Ishikawa (cell line): ENCODE results near the gene TRAF4.

Experiments used
- CEBPB ChIP-seq: IDR thresholded peaks from 2 replicates; pipeline ENCODE4 v1.6.1; 2012
- EGR1 ChIP-seq: IDR thresholded peaks from 2 replicates; pipeline ENCODE4 v1.6.1; 2012
- EP300 ChIP-seq: IDR thresholded peaks from 2 replicates; pipeline ENCODE4 v1.6.1; 2012; ENCODE audit warnings: borderline replicate concordance
- FOXM1 ChIP-seq: IDR thresholded peaks from 2 replicates; pipeline ENCODE4 v1.6.1; 2012; ENCODE audit warnings: low read depth, borderline replicate concordance
- MAX ChIP-seq: IDR thresholded peaks from 2 replicates; pipeline ENCODE4 v1.6.1; 2012
- NFIC ChIP-seq: IDR thresholded peaks from 2 replicates; pipeline ENCODE4 v1.6.1; 2012
- TAF1 ChIP-seq: IDR thresholded peaks from 2 replicates; pipeline ENCODE4 v1.6.1; 2012; ENCODE audit warnings: low read depth, mild to moderate bottlenecking
- TCF12 ChIP-seq: IDR thresholded peaks from 2 replicates; pipeline ENCODE4 v1.6.1; 2012; ENCODE audit warnings: low read depth
- TEAD4 ChIP-seq: IDR thresholded peaks from 2 replicates; pipeline ENCODE4 v1.6.1; 2012
- ZBTB7A ChIP-seq: IDR thresholded peaks from 2 replicates; pipeline ENCODE4 v1.6.1; 2012; ENCODE audit warnings: low read depth
- TF ChIP-seq, protein P1 (sequence below): IDR thresholded peaks from 2 replicates; pipeline ENCODE4 v1.6.1; 2012; ENCODE audit warnings: low read depth, mild to moderate bottlenecking
- TF ChIP-seq, protein P2 (sequence below): IDR thresholded peaks from 2 replicates; pipeline ENCODE4 v1.6.1; 2012

DNA sequence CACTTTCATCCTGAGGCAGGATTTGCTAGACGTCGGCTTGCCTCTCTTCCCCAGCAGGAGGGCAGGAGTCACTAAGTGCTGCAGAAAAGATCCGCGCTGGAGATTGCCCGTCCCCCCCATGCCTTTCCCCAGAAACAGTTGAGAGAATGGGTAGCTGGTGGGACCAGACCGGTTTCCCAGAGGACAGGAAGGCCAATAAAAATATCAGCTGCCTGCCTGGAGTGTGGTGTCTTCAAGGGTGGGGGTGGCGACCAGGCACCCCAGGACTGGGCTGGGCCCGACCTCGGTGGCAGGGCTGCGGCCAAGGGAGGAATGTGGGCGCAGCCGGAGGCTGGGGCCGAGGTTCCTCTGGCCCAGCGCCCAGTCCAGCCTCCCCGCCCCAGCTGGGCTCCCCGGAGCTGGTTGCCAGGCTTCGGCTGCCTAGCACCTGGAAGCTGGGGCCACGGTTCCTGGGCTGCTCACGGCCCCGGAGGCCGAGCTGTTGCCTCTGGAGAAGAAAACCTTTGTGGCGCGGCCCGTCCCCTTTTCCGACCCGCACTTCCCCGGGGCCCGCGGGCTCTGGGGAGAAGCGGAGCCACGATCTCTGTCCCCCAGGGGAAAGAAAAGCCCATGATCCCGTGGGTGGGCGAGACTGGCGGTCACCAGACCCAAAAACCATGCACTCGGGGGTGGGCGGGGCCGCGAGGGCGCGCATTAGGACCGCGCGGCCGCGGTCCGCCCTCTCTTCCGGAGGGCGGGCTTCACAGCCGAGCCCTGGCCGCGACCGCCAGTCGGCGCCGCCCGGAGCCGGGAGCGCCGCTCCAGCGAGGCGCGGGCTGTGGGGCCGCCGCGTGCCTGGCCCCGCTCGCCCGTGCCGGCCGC lies at the start of gene TRAF4:
- TF ChIP-seq NFIC (peak; percentile 92), EP300 (peak; percentile 8; the same call in 1 of the 2 replicates), MAX (no peak; the same call in 1 of the 2 replicates), FOXM1 (0 out of 2 replicates have a peak, but pooled peaks have one; percentile 11), TAF1 (peak; percentile 45; the same call in 1 of the 2 replicates), EGR1 (0 out of 2 replicates have a peak, but pooled peaks have one; percentile 12), TCF12 (peak; percentile 85), TEAD4 (peak; percentile 69; the same call in 1 of the 2 replicates), CEBPB (no peak), ZBTB7A (peak; percentile 70)
- TF ChIP-seq, protein P1, sequence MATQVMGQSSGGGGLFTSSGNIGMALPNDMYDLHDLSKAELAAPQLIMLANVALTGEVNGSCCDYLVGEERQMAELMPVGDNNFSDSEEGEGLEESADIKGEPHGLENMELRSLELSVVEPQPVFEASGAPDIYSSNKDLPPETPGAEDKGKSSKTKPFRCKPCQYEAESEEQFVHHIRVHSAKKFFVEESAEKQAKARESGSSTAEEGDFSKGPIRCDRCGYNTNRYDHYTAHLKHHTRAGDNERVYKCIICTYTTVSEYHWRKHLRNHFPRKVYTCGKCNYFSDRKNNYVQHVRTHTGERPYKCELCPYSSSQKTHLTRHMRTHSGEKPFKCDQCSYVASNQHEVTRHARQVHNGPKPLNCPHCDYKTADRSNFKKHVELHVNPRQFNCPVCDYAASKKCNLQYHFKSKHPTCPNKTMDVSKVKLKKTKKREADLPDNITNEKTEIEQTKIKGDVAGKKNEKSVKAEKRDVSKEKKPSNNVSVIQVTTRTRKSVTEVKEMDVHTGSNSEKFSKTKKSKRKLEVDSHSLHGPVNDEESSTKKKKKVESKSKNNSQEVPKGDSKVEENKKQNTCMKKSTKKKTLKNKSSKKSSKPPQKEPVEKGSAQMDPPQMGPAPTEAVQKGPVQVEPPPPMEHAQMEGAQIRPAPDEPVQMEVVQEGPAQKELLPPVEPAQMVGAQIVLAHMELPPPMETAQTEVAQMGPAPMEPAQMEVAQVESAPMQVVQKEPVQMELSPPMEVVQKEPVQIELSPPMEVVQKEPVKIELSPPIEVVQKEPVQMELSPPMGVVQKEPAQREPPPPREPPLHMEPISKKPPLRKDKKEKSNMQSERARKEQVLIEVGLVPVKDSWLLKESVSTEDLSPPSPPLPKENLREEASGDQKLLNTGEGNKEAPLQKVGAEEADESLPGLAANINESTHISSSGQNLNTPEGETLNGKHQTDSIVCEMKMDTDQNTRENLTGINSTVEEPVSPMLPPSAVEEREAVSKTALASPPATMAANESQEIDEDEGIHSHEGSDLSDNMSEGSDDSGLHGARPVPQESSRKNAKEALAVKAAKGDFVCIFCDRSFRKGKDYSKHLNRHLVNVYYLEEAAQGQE, result no peak
- TF ChIP-seq, protein P2, sequence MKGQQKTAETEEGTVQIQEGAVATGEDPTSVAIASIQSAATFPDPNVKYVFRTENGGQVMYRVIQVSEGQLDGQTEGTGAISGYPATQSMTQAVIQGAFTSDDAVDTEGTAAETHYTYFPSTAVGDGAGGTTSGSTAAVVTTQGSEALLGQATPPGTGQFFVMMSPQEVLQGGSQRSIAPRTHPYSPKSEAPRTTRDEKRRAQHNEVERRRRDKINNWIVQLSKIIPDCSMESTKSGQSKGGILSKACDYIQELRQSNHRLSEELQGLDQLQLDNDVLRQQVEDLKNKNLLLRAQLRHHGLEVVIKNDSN, result no peak
